Cardiac septum (tissue), 1 donor: Measurements from ENCODE around the gene SMPD1. TPM values are rescaled to one million over a fixed set of nuclear protein-coding genes. Genes with fewer than 3 reads are reported as not detected.

ENCODE experiments used
- DNase-seq: peaks from one replicate; pipeline ENCODE4 v3.0.0-alpha.2; 2020; ENCODE audit warnings: low spot score
- intact Hi-C: fragments of 100-400 bp; cut with DNase I; formaldehyde crosslinking; loops from one replicate; pipeline ENCODE4 v1.14.0; 2022
- total RNA-seq: library from RNA; stranded (reverse); fragmentation: NEBNext Ultra II Directional; extraction: Animal tissue kit (Norgen Biotek cat#: 25700); gene quantifications from one replicate; pipeline ENCODE4 v1.2.1, GENCODE V29; 2021
- donor health status: DM: no; HTN: no; CAD: no.

Gene SMPD1
- total RNA-seq, 1 donor from 2014 or later = 57.8 TPM

DNA sequence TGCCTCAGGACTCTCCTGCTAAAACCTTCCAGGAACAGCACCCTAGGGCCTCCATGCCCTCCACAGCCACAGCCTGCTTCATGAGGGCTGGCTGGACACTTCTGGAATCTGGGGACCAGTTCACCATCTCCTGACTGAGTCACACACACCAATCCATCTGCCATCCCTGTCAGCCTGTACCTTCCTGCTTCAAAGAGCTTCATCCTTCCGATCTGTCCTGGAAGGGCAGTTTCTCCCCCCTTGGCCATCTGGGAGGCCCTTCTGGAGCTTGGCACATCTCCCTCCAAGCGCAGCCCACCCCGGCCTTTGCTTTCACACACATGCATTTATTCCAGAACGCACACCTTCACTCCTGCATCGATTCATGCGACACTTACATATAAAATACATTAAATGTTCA lies 15.6 kb downstream of the SMPD1 start:
- no peak for DNase-seq
- intact Hi-C loops = no loop called here

GRCh38 chr11:6406370-6406769 lies 16.1 kb downstream of the SMPD1 start:
- intact Hi-C loops = no loop called here
- DNase-seq = no peak

DNA sequence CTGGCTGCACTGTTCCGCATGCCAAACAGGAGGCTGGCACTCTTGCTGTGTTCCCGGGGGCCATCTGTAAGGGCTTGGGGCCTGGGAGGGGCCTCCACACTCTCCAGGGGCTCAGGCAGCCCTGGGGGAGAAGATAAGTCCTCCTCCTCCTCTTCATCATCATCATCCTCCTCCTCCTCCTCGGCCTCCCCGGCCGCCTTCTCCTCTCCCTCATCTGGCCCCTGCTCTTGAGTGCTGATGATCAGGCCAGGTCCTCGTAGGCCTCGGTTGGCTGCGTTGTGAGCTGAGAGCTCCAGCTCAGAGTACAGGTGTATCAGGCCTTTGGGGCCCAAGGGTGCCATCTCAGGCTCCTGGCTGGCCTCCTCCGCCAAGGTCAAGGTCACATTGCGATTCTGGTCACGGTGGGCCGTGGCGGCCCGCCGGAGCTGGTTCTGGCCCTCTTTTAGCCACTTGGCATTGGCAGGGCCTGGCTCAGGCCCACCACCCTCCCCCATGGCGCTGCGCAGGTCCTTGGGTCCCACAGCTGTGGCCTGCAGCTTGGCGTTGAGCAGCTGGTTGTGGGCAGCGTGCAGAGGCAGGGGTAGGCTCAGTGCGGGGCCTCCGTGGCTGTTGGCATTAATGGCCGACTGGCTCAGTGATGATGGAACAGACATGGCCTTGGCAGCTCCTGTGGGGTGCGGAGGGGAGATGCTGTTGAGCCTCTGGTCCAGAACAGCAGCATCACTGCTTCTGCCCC lies 20.6 kb downstream of the SMPD1 start:
- no peak for DNase-seq
- intact Hi-C loops = no loop called here

DNA sequence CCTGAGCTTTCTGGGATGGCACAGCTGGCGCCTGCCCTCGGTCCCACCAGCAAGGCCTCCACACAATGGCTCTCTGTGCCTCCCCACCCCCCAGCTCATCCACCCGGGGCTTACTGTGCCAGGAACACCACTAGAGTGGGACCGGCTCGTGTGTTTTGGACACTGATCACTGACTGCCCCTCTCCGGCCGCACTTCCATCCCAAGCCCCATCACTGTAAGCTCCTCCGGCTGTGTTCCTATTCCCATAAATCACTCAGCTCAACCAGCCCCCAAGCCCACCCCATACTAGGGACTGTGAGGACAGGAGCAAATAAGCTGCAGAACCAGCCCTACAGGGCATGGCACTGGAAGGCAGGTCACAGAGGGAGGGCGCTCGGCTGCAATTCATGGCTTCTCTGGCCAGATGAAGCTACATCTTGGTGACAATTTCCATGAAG lies 21.3 kb downstream of the SMPD1 start:
- intact Hi-C loops = no loop called here
- no peak for DNase-seq

DNA sequence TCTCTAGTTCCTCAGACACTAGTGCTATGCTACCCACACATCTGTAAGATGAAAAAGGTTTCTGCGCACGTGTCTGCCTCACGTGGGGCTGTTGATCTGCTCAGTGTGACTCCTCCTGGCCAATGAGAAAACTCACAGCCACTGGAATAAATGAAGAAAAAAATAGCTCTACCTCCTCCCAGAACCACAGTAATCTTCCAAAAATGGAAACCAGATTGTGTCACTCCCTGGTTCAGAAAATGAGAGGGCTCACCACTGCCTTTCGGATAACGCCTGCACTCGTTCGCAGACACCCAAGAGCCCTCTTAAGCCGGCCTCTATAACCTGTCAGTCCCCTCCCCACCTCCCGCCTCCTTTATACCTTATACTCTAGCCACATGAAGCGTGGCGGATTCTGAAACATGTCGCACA lies 23.5 kb downstream of the SMPD1 start:
- no peak for DNase-seq
- intact Hi-C loops = no loop called here

DNA sequence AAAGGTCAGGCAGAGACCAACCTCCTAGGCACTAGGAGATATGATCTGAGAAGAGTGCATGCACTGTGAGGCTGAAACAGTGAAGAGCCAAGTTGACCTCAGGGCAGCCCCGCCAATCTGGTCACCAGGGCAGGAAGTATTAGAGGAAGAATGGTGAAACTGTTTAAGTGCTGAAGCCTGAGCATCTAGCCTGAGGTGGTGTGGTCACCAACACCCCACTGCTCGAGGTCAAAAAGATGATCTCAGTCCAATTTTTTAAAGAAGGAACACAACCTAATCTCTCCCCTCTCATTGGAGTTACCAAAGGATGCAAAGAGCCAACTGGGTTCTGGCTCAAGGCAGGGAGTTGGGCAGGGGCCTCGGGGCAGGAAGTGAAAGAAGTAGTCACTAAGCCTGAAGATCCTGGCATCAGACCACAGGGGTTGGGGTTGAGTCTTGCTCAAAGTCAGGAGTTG lies 24.6 kb downstream of the SMPD1 start:
- intact Hi-C loops = no loop called here
- no peak for DNase-seq

DNA sequence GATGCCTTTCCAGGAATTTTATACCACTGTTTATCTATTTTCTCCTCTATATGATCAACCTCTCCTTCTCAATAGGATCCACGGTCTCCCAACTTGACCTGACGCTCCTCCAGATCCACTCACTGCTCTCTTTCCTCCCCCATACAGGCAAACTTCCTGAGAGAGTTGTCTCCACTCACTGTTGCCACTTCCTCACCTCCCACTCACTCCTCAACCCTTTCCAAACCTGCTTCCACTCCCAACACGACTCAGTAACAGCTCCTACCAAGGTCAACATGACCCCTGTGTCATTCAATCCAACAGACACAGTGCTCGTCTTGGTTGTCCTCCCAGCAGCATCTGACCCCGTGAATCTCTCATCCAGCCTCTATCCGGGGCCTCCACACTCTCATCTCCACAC lies 25.5 kb downstream of the SMPD1 start:
- DNase-seq = no peak
- intact Hi-C loops = no loop called here

DNA sequence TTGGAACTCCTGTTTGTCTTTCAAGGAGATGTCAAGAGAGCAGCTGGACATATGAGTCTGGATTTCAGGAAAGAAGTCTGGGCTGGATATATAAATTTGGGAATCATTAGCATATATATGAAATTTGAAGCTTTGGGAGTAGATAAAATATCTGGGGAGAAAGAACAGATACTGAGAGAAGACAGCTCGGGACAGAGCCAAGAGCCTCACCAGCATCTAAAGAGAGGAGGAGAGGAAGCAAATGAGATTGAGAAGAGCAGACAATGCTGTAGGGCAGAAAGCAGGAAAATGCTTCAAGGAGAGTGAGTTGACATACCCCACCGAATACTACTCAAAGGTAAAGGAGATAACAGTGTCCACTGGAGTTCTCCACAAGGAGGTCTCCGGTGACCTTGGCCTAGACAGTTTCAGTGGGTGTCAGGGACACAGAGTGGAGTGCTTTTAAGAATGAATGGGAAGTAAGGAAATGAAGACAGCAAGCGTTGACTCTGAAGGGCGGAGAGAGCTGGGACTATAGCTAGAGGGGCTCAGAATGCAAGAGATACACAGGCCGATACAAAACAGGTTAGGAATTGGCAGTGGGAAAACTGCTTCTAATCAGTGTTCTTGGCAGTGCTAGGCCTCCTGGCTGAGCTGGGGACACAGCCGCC lies 27.8 kb downstream of the SMPD1 start:
- no peak for DNase-seq
- intact Hi-C loops = loop anchor here (2.0 kb wide), 1 partner anchor 27 kb away; the partner anchor contains the start of gene SMPD1

GRCh38 chr11:6418557-6419008 lies 28.3 kb downstream of the SMPD1 start:
- no peak for DNase-seq
- intact Hi-C loops = loop anchor here (2.0 kb wide), 1 partner anchor 28 kb away; the partner anchor contains the start of gene SMPD1

DNA sequence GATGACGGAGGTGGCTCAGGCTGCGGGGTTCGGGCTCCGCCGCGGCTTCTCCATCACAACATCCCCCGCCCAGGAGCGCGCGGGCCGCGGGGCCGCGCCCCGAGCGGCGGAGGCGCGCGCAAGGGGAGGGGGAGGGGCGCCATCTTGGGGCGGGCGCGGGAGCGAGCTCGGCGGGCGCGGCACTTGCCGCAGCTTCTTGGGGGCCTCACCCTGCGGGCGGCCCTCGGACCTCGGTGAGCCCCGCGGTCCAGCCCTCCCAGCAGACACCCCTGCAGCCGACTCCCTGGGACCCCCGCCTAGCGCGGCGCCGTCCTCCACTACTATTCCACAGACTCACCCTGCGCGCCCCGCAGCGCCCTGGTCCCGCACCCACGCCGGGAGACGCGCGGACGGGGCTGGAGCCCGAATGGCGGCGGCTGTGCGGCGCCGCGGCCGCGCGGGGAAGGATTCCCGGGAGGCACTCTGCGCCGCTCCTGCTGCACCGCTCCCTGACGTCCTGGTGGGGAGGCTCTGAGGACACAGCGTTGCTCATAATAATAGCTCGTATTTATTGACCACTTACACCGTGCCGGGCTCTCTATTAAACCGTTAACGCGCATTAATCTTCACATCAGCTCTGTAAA lies 28.8 kb downstream of the SMPD1 start, which contains the start of gene APBB1:
Gene APBB1 (minus strand): TSS at position 86 of the 623 bp plus-strand sequence. CDS start 7,747 bp downstream, outside the sequence.
- intact Hi-C loops = loop anchor here (2.0 kb wide), 1 partner anchor 28 kb away; the partner anchor contains the start of gene SMPD1

GRCh38 chr11:6420677-6421076 lies 30.4 kb downstream of the SMPD1 start:
- DNase-seq = no peak
- intact Hi-C loops = no loop called here

More for the DNA sequence above, 28.8 kb downstream of the SMPD1 start, which contains the start of gene APBB1:
- DNase-seq = no peak

DNA sequence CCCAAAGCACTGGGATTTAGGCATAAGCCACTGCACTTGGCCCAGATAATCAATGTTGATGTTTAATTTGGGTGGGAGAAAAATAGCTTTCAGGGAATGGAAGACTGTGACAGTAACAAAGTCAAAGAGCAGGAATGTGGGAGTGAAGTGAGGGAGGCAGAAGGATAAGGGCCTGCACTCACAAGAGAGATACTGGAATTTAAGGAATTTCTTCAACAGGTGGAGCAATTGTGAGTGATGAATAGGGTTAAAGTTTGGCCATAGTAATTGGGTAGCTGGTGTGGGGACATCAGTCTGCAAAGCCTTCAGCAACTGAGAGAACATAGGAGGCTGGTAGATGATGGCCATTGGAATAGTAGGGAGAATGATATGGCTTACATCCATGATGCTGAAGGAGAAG lies 37.2 kb downstream of the SMPD1 start:
- intact Hi-C loops = no loop called here

DNA sequence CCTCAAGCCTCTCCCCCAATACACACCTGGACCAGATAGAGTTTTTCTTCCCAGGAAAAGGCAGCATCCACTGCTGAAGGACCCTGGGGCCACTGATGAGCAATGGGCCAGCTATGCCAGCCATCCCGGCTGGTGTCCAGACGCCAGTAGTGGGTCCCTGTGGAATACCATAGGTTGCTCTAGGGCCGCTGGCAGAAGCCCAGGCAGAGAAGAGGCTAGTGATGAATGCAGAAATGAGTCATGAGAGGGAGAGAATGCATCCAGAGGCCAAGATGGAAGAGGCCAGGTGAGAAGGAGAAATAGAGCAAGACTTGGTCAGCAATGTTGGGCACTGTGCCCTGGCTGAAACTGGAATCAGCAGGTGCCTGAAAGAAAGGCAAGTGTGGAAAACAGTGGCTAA lies 41.6 kb downstream of the SMPD1 start:
- intact Hi-C loops = no loop called here
- no peak for DNase-seq

More for the DNA sequence above, 37.2 kb downstream of the SMPD1 start:
- DNase-seq = no peak

DNA sequence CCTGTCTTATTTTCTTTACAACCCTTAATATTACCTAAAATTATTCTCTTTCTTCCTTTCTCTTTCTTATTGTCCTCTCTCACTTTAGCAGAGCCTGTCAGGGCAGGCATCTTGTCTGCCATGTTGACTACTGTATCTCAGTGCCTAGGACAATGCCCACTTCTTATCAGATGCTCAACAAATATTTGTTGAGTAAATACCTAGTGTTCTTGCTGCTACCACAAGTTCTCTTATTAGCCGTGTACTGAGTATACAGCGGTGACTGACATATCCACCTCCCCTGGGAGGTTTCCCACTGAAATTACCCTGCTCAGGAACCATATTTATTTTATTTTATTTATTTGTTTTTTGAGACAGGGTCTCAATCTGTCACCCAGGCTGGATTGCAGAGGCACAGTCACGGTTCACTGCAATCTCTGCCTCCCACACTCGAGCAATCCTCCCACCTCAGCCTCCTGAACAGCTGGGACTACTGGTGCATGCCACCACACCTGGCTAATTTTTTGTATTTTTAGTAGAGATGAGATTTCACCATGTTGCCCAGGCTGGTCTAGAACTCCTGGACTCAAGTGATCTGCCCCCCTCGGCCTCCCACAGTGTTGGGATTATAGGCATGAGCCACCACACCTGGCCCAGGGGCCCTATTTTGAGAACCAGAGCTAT lies 43.9 kb downstream of the SMPD1 start:
- intact Hi-C loops = no loop called here
- no peak for DNase-seq

DNA sequence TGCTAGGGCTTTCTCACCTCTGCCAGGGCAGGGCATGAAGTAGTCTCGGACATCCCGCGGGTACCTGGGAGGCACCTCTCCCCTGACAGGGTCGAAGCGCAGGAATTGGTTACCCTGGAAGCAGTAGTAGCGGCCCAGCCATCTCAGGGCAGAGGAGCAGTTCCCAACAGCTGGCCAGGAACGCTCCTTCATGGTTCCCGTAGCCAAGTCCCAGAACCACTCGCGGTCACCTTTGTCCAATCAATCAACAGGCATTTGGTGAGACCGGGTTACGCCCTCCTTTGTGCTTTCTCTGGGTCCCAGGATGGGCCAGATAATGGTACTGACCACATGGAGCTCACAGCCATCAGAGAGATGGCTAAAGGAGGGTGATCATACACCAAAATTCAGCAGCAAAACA lies 47.1 kb downstream of the SMPD1 start:
- DNase-seq = no peak
- intact Hi-C loops = no loop called here

DNA sequence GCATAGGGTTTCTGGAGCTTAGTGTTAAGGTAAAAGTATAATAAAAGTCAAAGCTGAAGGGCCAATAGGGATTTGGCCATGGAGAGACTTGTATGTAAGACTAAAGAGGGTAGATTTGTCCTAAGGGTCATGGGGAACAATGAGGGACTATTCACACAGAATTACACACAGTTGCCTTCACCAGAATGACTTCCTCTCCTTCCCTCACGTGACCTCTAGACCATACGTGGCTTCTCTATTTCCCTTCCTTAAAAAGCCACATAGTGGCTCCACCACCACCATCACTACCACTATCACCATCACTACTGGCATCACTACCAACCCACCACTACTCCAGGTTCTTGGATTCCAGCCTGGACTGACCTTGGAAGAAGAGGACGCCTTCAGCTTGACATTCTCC lies 47.7 kb downstream of the SMPD1 start:
- intact Hi-C loops = no loop called here
- DNase-seq = no peak

DNA sequence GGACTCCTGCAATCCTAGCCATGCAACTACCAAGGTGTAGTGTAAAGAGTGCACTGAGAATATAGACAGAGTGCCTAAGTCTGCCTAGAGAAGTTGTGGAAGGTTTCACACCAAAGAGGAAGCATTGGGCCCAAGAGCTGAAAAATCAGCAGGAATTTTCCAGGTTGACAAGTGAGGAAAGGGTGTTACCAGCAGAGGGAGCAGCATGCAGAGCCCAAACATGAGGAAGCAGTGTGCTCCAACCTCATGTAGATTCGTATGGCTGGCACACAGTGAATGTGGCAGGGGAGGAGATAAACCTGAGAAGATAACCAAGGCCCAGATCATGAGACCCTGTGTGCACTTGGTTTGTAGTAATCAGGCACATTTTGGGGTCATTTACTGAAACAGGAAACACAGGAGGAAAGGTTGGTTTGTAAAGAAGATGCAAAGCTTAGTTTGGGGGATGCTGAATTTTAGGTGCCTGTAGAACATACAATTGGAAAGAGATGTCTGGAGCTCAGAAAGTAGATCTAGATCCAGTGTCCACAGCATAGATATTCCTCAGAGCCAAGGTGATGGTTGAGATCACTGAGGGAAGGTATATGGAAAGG lies 48.8 kb downstream of the SMPD1 start:
- no peak for DNase-seq
- intact Hi-C loops = no loop called here

GRCh38 chr11:6440906-6441358 lies 50.7 kb downstream of the SMPD1 start, which contains the start of gene HPX:
TSS of gene HPX (minus strand) at chr11:6440987. CDS start at chr11:6440963, 24 bp downstream.
- no peak for DNase-seq
- intact Hi-C loops = no loop called here

- intact Hi-C loops = loop anchor here (2.0 kb wide), 1 partner anchor 64 kb away; no protein-coding TSS in a partner anchor
- no peak for DNase-seq
Measured at GRCh38 chr11:6442441-6442840, 52.2 kb downstream of the SMPD1 start.
